A549 treated with DMSO at 1 μM for 4 hours (cell line): ENCODE measurements around the gene ANGPTL3. TPM values are rescaled to one million over a fixed set of nuclear protein-coding genes. Genes with fewer than 3 reads are reported as not detected.

Experiments used
- total RNA-seq: library from RNA; stranded (reverse); fragments of 200-300 nt; extraction: Qiagen RNA extraction; gene quantifications from 5 replicates; pipeline ENCODE4 v1.2.3, GENCODE V29; 2022; ENCODE audit warnings: low read depth

Gene ANGPTL3
- total RNA-seq: not detected in 5 replicates

DNA sequence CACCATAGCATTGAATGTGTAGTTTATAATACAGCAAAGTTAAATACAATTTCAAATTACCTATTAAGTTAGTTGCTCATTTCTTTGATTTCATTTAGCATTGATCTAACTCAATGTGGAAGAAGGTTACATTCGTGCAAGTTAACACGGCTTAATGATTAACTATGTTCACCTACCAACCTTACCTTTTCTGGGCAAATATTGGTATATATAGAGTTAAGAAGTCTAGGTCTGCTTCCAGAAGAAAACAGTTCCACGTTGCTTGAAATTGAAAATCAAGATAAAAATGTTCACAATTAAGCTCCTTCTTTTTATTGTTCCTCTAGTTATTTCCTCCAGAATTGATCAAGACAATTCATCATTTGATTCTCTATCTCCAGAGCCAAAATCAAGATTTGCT lies at the start of gene ANGPTL3:
Gene ANGPTL3 (plus strand): TSS at position 240 of the 400 bp plus-strand sequence. CDS start 47 bp downstream, at position 287.

Other genes starting within 250 kb of the ANGPTL3 start
- gene USP1, start 160.5 kb upstream of the ANGPTL3 start, total RNA-seq: 22.2 to 27.3 TPM (median 26.0 TPM) in 5 replicates
- 14.1 to 27.8 TPM (median 16.2 TPM) in 5 replicates for gene DOCK7, start 90.9 kb downstream of the ANGPTL3 start, total RNA-seq
- 4.0 to 6.1 TPM (median 4.8 TPM) in 5 replicates for gene ATG4C, start 186.6 kb downstream of the ANGPTL3 start, total RNA-seq